Ovary (tissue), 3 donors: ENCODE data around the gene DPH6.

Experiments
- EP300 ChIP-seq: sonication (generic); formaldehyde crosslinking; IDR thresholded peaks from one replicate; pipeline ENCODE4 v1.6.1; 2017; ENCODE audit warnings: antibody characterized with exemption
- TF ChIP-seq, protein P1 (sequence below), 3 donors: fragments of 450-650 bp in 2 of 3; fragments of 200-600 bp in 1 of 3; IDR thresholded peaks; one replicate each; pipeline versions ENCODE4 v1.5.1 to v1.8.0; 2016 to 2022; ENCODE audit warnings: antibody characterized with exemption in 3 of 3, mild to moderate bottlenecking in 1 of 3
- donor health status: DM: no; HTN: no; CAD: no.

DNA sequence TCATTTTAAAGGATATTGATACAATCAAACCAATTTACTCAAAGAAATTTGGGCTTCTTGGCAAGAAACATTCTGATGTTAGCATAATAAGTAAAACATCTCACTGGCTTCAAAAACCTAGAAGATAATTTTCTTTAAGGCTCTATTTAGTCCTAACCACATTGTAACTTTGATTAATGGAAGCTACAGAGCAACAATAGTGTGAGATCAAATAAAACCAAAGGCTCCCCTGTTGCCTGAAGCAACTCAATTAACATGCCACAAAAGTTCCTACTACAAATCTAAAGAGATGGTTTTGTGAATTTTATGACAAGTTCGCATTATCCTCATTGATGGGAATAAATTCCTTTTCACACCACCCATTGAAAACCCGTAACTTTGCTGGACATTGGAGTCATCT lies 5.9 kb downstream of the DPH6 start:
- TF ChIP-seq EP300 = no peak
- TF ChIP-seq, protein P1, sequence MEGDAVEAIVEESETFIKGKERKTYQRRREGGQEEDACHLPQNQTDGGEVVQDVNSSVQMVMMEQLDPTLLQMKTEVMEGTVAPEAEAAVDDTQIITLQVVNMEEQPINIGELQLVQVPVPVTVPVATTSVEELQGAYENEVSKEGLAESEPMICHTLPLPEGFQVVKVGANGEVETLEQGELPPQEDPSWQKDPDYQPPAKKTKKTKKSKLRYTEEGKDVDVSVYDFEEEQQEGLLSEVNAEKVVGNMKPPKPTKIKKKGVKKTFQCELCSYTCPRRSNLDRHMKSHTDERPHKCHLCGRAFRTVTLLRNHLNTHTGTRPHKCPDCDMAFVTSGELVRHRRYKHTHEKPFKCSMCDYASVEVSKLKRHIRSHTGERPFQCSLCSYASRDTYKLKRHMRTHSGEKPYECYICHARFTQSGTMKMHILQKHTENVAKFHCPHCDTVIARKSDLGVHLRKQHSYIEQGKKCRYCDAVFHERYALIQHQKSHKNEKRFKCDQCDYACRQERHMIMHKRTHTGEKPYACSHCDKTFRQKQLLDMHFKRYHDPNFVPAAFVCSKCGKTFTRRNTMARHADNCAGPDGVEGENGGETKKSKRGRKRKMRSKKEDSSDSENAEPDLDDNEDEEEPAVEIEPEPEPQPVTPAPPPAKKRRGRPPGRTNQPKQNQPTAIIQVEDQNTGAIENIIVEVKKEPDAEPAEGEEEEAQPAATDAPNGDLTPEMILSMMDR (IDR thresholded peaks at IDR 0.05) = no peak
